ENCODE data around the gene UPK3A.
A peak's percentile ranks its signal among the peaks of the same experiment; 100 is the strongest.
"Not testable (repeated sequence)": the region's sequence is repeated elsewhere in the genome, so short reads cannot be mapped to it uniquely, and the experiment has no call there.

The UPK3A gene

DNA sequence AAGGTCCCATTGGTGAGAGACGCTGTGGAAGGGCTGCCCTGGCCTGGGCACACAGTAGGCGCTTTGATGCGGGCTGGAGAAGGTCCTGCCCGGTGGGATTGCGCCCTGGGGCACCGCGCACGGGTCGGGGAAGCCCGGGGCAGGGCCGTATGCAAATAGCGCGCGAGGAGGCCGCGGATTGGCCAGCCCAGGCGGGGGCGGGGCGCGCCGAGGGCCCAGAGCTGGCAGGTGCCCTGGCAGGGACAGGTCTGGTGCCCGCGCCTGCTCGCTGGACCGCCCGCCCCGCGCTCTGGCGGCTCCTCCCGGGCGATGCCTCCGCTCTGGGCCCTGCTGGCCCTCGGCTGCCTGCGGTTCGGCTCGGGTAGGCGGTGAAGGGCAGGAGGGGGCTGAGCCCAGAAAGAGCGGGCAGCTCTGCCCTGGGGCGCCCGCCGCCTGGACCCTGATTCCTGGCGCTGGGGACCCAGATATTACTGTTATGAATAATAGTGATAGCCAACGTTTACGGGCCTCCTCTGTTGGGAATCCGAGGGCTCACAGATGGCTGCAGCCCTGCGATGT is at the start of gene UPK3A:
Gene UPK3A, plus strand, starts transcription at position 245 of the 558 bp plus-strand sequence. Its CDS starts 65 bp downstream, at position 310.
- DNase-seq: peak; percentile 60 to 73

- DNase-seq: no peak
Measured at GRCh38 chr22:45235101-45235777, 49.5 kb upstream of the UPK3A start.

DNA sequence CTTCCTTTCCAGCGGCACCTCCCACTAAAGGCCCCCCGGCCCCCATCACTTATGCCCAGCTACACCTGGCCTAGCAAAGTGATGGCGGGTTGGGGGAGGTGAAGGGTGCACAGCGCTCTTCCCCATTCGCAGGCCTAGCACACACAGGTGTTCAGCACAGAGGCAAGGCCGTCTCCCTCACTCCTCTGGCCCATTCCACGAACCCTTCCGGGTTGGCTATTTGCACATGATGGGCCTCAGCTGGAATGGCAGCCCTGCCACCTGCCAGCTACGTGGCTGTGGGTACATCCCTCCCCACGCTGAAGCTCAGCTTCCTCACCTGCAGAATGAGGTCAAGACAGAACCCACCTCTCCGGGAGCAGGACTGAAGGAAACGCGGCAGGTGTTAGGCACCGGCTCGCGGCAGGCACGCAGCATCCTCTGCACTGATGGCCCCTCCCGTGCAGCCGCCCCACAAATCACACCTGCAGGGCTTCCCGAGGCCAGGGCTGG is 48.9 kb upstream of the UPK3A start:
- DNase-seq: no peak

DNA sequence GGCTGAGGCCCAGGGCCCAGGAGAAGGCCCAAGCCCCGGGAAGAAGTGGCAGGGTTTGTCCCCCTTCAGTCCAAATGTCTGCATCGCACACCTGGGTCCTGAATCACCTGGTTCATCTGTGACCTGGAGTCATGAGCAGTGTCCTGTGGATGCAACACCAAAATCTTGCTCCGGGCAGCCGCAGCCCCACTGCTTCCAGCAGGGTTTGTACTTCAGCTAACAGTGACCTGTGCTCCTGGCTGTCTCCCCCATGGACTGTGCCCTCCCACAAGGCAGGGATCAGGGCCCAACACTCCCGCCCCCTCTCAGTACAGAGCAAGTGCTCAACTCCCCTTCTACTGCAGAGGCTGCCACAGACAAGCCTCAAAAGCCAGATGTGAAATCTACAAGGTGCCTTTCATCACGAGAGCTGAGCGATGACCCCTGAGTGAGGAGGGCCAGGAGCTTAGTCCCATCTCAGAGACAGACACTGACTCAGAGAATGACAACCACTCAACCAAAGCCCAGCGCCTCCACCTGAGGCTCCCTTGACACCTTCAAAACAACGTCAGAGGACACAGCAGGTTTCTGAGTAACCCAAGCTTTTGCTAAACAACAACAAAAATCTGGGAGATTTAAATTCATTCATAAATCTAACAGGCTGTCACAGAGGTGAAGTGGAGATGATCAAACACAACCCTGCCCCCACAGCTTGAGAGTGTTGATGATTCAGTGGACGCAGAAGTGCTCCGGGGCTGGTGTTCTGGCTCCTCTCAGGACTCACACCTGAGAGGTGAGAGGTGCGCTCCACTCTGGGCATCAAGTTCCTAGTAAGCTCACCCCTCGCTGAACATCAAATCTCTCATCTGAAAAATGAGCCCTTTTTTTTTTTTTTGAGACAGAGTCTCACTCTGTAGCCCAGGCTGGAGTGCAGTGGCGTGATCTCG is 47.4 kb upstream of the UPK3A start:
- DNase-seq: no peak

GRCh38 chr22:45238076-45238956 is 46.4 kb upstream of the UPK3A start:
- no peak for DNase-seq

GRCh38 chr22:45238957-45239680 is 45.6 kb upstream of the UPK3A start:
- DNase-seq: no peak

DNA sequence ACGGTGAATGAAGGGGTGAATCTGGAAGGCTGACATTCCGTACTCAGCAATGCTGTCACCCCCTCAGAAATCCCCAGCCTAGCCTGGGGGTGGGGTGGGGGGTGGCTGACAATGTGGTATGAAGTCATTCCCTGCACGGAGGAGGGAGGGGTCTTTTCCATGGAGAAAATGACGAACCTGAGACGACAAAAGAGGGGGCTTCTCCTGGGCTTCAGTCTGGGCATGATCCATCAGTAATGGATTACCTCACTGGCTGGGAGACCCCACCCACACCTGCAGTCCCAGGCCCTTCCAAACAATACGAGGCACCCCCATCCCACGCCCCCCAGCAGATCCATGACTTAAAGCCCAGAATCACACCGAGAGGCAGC is 45.1 kb upstream of the UPK3A start:
- no peak for DNase-seq

DNA sequence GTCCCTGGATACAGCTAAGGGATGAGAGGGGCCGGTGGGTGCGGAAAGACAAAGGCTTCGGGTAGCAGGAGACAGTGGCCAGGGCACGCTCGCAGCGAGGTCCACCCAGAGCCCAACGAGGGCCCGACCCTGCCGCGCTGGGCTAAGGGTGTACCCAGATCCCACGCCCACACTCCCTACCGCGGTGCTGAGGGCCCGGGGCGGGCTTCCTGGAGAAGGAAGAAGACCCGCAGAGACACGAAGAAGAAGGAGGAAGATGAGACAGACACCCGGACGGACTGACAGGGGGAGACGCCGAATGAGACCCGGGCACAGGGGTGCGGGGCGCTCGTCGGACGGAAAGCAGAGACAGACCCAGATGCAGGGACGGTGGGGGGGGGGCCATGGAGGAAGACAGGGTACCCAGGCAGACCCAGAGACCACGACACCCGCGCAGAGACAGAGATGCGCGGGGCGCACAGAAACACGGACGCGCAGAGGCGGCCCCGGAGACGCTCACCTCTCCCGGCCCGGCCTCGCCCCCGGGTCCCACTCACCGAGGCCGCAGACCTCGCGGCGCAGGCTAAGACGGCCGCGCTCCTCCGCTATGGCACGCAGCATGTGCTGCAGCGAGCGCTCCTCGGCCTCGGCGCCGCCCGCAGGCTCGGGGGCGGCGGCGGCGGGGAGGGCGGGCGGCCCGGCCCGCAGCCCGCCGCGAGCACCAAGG is 44.5 kb upstream of the UPK3A start:
- peak; percentile 36 to 48 for DNase-seq

- peak; percentile 78 for DNase-seq
Measured at GRCh38 chr22:45240810-45241631, 43.7 kb upstream of the UPK3A start, which contains the start of gene KIAA0930. Gene KIAA0930, minus strand, starts transcription at chr22:45240894. Its CDS starts 191 bp downstream, at chr22:45240703.

GRCh38 chr22:45242778-45243191 is 42.0 kb upstream of the UPK3A start:
- no peak for DNase-seq

- no peak for DNase-seq
Measured at GRCh38 chr22:45244916-45245315, 39.8 kb upstream of the UPK3A start.

DNA sequence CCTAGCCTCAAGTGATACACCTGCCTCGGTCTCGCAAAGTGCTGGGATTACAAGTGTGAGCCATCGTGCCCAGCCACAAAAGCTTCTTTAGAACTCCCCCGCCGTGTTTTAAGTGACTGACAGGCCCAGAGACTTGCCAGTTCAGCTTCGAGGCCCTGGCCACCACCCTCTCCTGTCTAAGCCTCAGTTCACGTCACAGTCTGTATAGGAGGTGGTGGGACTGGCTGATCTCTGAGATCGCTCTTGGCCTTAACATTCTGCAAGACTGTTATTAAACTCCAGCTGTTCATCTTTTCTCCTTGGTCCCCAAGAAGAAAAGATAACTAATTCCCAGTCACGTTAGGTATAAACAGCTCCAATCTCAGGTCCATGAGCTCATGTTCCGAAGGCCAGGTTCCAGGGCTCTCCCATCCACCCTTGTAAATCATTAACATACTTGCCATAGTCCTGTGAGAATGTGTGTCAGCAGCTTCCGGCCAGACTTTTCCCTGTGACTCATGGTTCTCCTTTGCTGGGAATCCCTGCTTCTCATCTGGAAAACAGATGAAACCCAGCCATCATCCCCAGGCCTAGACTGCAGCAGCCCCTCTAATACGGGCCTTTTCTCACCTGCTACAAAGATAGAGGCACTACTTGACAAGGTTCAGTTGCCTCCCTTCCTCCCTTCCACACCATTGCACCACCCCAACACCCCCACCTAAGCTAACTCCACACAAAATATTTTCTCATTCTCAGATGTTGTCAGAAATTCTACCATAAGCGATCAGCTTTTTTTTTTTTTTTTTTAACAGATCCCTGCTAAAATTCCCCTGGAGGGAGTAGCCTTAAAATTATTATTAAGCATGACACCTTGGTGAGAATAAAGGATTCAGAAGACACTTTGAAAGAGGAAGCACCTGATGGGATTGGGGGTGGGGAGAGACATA is 38.4 kb upstream of the UPK3A start:
- DNase-seq: no peak

- DNase-seq: no peak
Measured at GRCh38 chr22:45248832-45249561, 35.8 kb upstream of the UPK3A start.

DNA sequence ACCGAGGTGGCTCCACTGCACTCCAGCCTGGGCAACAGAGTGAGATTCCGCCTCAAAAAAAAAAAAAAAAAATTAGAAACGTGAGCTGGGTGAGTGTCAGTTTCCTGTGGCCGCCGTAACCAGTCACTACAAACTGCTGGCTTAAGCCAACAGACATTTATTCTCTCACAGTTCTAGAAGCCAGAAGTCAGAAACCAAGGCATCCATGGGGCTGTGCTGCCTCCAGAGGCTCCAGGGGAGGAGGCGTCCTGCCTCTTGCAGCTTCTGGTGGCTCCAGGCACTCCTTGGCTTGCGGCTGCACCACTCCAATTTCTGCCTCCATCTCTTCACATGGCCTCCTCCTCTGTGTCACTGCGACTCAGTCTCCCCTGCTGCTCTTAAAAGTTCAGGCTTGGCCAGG is 32.9 kb upstream of the UPK3A start:
- no peak for DNase-seq

- no peak for DNase-seq
Measured at GRCh38 chr22:45253039-45253641, 31.6 kb upstream of the UPK3A start.

GRCh38 chr22:45254388-45254787 is 30.4 kb upstream of the UPK3A start:
- no peak for DNase-seq

DNA sequence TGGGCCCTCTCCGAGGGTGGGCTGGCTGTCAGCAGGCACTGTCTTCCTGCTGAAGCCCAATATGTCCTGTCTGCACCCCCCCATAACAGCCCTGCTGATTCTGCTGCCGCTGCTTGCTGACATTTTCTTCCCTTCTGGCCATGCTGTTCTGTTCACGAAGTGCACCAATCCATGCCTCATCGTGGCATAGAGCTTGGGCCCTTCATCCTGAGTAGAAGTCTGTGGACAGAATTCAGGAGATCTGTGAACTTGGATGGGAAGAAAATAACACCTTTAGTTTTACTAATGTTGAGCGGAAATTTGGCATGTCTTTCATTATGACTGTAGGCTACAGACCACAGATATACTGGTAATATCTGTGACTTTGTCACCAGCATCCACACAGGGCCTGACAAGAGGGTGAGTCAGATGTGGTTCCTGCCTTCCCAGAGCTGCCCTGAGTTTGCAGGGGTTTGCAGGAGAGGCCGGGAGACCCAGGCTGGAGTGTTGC is 29.9 kb upstream of the UPK3A start:
- DNase-seq: peak in 1 of 2 donors; percentile 23

GRCh38 chr22:45257941-45258340 is 26.8 kb upstream of the UPK3A start:
- DNase-seq: not testable (repeated sequence)

All from stimulated activated CD4-positive, alpha-beta T cell treated with anti-CD3 and anti-CD28 coated beads, Interleukin-2, amount 100 ng/mL, for 24 hours (primary cell).